Activated T-cell treated with anti-CD3 and anti-CD28 coated beads for 4 hours (primary cell): ENCODE results near the gene BBLN.
"Not testable (repeated sequence)": the region's sequence is repeated elsewhere in the genome, so short reads cannot be mapped to it uniquely, and the experiment has no call there.

Experiments used
- DNase-seq: peaks from one replicate; pipeline ENCODE4 v3.0.0-alpha.2; 2020

BBLN gene

GRCh38 chr9:128163523-128164306 lies 3.6 kb downstream of the BBLN start:
- DNase-seq: no peak

GRCh38 chr9:128164307-128164885 lies 4.3 kb downstream of the BBLN start:
- DNase-seq: no peak

- DNase-seq: no peak
Observed at GRCh38 chr9:128166169-128166568, 6.1 kb downstream of the BBLN start.

- no peak for DNase-seq
Observed at GRCh38 chr9:128167209-128167608, 7.1 kb downstream of the BBLN start.

GRCh38 chr9:128168731-128169308 lies 8.8 kb downstream of the BBLN start:
- no peak for DNase-seq

- DNase-seq: no peak
Observed at GRCh38 chr9:128169492-128169891, 9.4 kb downstream of the BBLN start.

- DNase-seq: no peak
Observed at GRCh38 chr9:128169925-128170324, 9.9 kb downstream of the BBLN start.

GRCh38 chr9:128174062-128174461 lies 14.0 kb downstream of the BBLN start:
- DNase-seq: no peak

GRCh38 chr9:128175102-128175563 lies 15.1 kb downstream of the BBLN start:
- DNase-seq: no peak

- no peak for DNase-seq
Observed at GRCh38 chr9:128175726-128176125, 15.7 kb downstream of the BBLN start.

- DNase-seq: no peak
Observed at GRCh38 chr9:128178806-128179431, 18.9 kb downstream of the BBLN start.

- DNase-seq: no peak
Observed at GRCh38 chr9:128180001-128180400, 19.9 kb downstream of the BBLN start.

- DNase-seq: no peak
Observed at GRCh38 chr9:128180447-128180846, 20.4 kb downstream of the BBLN start.

GRCh38 chr9:128181480-128181879 lies 21.4 kb downstream of the BBLN start:
- DNase-seq: not testable (repeated sequence)

- DNase-seq: no peak
Observed at GRCh38 chr9:128182893-128183588, 23.0 kb downstream of the BBLN start.

GRCh38 chr9:128185979-128186965 lies 26.2 kb downstream of the BBLN start:
- no peak for DNase-seq

GRCh38 chr9:128187361-128187760 lies 27.3 kb downstream of the BBLN start:
- no peak for DNase-seq

- DNase-seq: no peak
Observed at GRCh38 chr9:128188209-128188608, 28.1 kb downstream of the BBLN start.

GRCh38 chr9:128190013-128190412 lies 29.9 kb downstream of the BBLN start:
- no peak for DNase-seq

GRCh38 chr9:128190516-128191405 lies 30.7 kb downstream of the BBLN start:
- DNase-seq: no peak
